ENCODE measurements around the gene ACTR6.

GRCh38 chr12:100268835-100269564 is 68.4 kb downstream of the ACTR6 start:
- TF ChIP-seq POLR2A (IDR thresholded peaks at IDR 0.05) (no peak), CTCF (IDR thresholded peaks at IDR 0.05) (no peak), EP300 (IDR thresholded peaks at IDR 0.05) (no peak), POLR2AphosphoS5 (IDR thresholded peaks at IDR 0.05) (no peak)
